ENCODE results near the gene MORN3.
A peak's percentile ranks its signal among the peaks of the same experiment; 100 is the strongest.
"Not testable (repeated sequence)": the region's sequence is repeated elsewhere in the genome, so short reads cannot be mapped to it uniquely, and the experiment has no call there.

Gene MORN3

GRCh38 chr12:121637231-121637914 lies 32.1 kb downstream of the MORN3 start:
- DNase-seq, result peak; percentile 31

GRCh38 chr12:121634836-121635235 lies 34.6 kb downstream of the MORN3 start:
- no peak for DNase-seq

DNA sequence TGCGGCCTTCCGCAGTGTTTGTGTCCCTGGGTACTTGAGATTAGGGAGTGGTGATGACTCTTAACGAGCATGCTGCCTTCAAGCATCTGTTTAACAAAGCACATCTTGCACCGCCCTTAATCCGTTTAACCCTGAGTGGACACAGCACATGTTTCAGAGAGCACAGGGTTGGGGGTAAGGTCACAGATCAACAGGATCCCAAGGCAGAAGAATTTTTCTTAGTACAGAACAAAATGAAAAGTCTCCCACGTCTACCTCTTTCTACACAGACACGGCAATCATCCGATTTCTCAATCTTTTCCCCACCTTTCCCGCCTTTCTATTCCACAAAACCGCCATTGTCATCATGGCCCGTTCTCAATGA lies 35.6 kb downstream of the MORN3 start:
- not testable (repeated sequence) for DNase-seq

DNA sequence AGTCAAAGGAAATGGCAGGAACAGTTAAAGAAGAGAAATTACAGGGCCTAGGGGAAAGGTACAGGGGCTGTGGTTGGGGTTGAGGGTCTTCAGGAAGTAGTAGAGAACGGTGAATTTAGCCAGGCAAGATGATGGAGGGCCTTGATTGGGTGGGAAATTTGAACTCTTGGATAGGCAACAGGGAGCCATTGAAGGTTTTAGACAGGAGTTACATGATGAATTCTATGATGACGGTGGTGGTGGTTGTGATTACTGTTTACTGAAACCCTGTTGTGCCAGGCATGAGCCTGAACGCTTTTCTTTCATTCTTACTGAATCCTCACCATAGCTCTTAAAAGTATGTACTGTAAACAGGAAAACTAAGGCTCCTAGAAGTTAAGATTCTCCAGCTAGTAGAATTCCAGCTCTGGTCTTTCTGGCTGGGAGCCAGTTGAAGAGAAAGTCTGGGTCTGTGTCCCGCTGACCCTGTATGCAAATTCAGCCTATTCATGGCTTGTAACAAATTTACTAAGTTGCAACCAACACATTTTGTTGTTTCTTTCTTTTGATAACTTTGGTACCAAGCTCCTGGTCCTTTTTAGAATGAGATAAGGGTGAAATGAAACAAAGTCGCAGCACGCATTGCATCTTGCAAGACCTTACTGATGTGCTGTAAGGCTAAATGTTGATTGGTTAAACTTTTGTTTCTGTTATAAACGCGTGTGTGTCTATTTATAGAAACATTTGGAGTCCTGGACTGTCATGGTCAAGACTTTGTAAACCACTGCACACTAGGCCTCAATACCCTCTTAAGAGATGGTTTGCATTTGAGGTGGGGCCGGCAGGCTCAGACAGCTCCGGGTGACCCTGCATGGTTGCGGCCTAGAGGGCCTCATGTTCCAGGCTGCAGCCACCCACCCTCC lies 37.1 kb downstream of the MORN3 start:
- DNase-seq, result no peak

GRCh38 chr12:121630791-121631355 lies 38.6 kb downstream of the MORN3 start:
- no peak for DNase-seq

DNA sequence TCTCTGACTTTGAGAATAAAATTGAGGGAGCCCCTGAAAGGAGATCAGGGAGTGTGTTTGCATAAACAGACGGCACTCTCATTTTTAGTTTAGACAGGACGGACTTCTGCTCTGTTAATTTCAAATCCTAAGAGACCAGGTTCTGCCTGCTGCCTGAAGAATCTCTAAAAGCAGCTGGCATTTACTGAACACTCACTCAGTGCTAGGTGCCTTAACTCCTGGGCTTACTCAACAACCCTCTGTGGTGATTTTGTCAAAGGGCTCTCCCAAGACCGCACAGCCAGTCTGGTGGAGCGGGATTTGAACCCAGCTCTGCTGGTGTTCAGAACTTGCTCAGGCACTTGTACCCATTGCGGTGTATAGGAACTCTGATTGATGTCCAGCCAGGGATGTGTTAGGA lies 40.9 kb downstream of the MORN3 start:
- DNase-seq, result no peak

GRCh38 chr12:121628037-121628436 lies 41.4 kb downstream of the MORN3 start:
- DNase-seq, result no peak

GRCh38 chr12:121626853-121627640 lies 42.4 kb downstream of the MORN3 start:
- DNase-seq, result peak; percentile 85

GRCh38 chr12:121626087-121626852 lies 43.2 kb downstream of the MORN3 start, which contains the start of gene ORAI1:
Gene ORAI1, plus strand, starts transcription at chr12:121626530.
- peak; percentile 94 for DNase-seq

DNA sequence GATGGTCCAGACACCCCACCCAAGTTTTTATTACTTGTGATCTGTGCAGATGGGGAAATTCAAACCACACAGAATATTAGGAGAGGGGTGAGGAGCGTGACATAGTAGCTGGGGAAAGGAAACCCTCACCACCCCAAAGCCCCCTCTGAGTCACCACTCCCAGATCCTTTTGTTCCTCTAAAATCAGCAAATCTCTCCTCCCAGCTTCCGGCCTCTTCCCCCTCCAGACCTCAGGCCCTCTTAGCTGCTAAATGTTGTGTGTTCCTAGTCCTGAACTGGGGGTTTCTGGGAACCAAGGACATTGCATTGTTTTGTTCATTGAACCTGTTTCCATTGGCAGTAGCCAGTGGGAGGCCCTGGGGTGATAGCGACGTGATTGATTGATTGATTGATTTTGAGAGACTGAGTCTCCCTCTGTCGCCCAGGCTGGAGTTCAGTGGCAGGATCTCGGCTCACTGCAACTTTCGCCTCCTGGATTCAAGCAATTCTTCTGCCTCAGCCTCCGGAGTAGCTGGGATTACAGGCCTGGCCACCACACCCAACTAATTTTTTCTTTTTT lies 49.0 kb downstream of the MORN3 start:
- no peak for DNase-seq

- DNase-seq, result no peak
Observed at GRCh38 chr12:121618659-121619233, 50.7 kb downstream of the MORN3 start.

- DNase-seq, result no peak
Observed at GRCh38 chr12:121614872-121615467, 54.5 kb downstream of the MORN3 start.

GRCh38 chr12:121613462-121613861 lies 56.0 kb downstream of the MORN3 start:
- no peak for DNase-seq

GRCh38 chr12:121611306-121611705 lies 58.1 kb downstream of the MORN3 start:
- DNase-seq, result no peak

DNA sequence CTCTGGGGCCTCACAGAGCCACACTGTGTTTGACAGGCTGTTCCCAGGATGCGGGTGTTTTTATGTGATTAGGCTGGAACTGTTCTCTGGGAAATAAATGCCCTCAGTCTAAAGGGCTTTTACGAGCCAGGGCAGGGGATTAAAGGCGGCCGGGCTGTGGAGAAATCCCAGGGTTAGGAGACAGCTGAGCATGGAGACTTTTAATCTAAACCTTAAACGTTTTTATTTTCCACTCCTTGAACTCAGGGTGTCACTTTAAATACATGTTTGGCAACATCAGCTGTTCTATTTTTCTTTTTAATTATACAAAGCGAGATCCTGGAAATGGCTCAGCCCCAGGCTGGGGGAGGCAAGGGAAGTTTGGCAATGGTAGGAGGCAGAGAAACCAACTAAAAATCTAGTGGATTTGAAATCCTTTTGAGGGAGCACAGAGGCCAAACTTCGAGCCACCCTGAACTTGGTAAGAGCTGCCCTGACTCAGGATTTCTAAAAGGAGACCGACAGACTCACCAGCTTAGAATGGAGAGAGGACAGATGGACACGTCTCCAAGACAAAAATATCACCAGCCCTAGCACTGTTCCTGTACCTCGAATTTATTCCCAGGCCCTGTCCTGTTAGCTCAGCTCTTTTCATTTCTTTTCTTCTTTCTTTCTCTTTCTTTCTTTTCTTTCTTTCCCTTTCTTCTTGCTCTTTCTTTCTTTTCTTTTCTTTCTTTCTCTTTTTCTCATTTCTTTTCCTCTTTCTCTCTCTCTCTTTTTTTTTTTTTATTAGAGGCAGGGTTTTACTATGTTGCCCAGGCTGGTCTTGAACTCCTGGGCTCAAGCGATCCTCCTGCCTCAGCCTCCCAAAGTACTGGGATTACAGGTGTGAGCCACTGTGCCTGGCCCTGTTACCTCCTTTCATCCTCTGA lies 59.0 kb downstream of the MORN3 start:
- no peak for DNase-seq

- DNase-seq, result no peak
Observed at GRCh38 chr12:121608301-121608700, 61.2 kb downstream of the MORN3 start.

GRCh38 chr12:121603581-121603980 lies 65.9 kb downstream of the MORN3 start:
- no peak for DNase-seq

DNA sequence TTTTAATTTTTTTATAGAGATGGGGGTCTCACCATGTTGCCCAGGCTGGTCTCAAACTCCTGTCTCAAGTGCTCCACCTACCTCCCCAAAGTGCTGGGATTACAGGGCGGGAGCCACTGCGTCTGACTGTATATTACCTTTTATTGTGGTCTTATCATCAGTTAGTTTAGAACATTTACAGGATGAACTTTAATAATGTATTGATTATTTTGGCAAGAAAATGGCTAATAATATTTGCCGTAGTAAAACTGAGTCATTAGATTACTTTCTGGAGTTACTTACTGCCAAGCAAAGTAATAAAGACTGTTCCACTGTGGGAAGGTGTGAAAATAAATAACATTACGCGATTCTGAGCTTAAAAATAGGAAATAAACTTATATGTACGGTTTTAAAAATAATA lies 66.7 kb downstream of the MORN3 start:
- no peak for DNase-seq

DNA sequence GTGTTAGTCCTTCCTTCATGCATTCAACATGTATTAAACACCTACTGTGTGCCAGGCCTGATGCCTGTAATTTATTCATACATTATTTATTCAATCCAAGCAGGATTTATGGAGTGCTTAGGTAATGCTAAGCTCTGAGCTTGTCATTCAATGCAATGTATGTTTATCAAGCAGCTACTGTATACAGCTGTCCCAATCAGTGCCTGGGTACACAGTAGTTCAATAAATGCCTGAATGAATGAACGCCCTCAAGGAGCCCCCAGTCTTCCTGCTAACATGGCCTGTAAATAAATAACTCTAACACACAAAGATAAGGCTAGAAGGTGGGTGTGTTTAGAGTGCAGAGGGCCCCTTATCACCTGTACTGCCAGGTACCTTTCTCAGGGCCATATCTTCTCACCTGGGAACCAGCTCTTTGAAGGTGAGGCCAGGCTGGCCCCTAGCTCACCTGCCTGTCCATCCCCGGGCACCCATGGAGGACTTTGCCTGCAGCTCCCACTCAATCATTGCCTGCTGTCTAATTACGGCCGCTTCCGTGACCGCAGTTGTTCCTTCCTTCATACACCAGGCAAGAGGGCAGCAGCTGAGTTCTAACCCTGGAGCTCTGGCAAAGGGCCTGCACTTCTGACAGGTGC lies 68.6 kb downstream of the MORN3 start:
- DNase-seq, result no peak
